IMR-90 (cell line): Measurements from ENCODE around the gene LMO1. TPM values are rescaled to one million over a fixed set of nuclear protein-coding genes. Genes with fewer than 3 reads are reported as not detected.

Source experiments
- ATAC-seq: fragments of 200-7000 bp; cut with Tn5 transposase; 2 replicates; pipeline ENCODE4 v1.9.1; 2020; ENCODE audit warnings: low read depth, mild to moderate bottlenecking, moderate library complexity
- BruUV-seq: library from RNA; stranded (reverse); fragments of 400-500 nt; replicated peaks from 2 replicates; lab custom pipeline; 2021; lab: Mats Ljungman, UMichigan
- CTCF ChIA-PET: fragments of 300-600 bp; formaldehyde crosslinking; extraction: SDS; loops from one replicate; lab custom pipeline; 2021; ENCODE audit warnings: antibody characterized with exemption; lab: Yijun Ruan, JAX
- POLR2A ChIA-PET: fragments of 300-600 bp; sonication (Branson Sonifier 250); formaldehyde crosslinking; loops from one replicate; lab custom pipeline; 2022; ENCODE audit warnings: antibody characterized with exemption; ENCODE audit not compliant: unreplicated experiment; lab: Charles Lee
- DNase-seq: peaks from one replicate; pipeline ENCODE4 v3.0.0; 2013
- H2AFZ ChIP-seq: replicated peaks from 2 replicates; pipeline ENCODE3; 2013; ENCODE audit warnings: low read length, mild to moderate bottlenecking; ENCODE audit not compliant: poor library complexity
- H2AK5ac ChIP-seq: 2 replicates; pipeline ENCODE4 v1.6.1; 2013; ENCODE audit warnings: low read depth, low read length, inconsistent platforms
- H2AK9ac ChIP-seq: replicated peaks from 2 replicates; pipeline ENCODE3; 2013; ENCODE audit warnings: mild to moderate bottlenecking, low read depth, low read length, moderate library complexity; ENCODE audit not compliant: poor library complexity
- H2BK120ac ChIP-seq: 2 replicates; pipeline ENCODE4 v1.6.1; 2013; ENCODE audit warnings: low read depth, low read length, inconsistent platforms
- H2BK15ac ChIP-seq: 3 replicates; pipeline ENCODE4 v1.6.1; 2013; ENCODE audit warnings: low read depth, low read length, inconsistent platforms
- H2BK20ac ChIP-seq: 2 replicates; pipeline ENCODE4 v1.6.1; 2013; ENCODE audit warnings: low read depth, mild to moderate bottlenecking, inconsistent platforms, low read length, moderate library complexity
- H2BK5ac ChIP-seq: 2 replicates; pipeline ENCODE4 v1.6.1; 2013; ENCODE audit warnings: mild to moderate bottlenecking, low read depth, low read length, inconsistent platforms; ENCODE audit not compliant: poor library complexity, severe bottlenecking
- H3K14ac ChIP-seq: replicated peaks from 2 replicates; pipeline ENCODE4 v1.6.1; 2013; ENCODE audit warnings: low read depth, low read length, inconsistent platforms
- H3K18ac ChIP-seq: 2 replicates; pipeline ENCODE4 v1.6.1; 2013; ENCODE audit warnings: low read depth, low read length, control low read depth
- H3K23ac ChIP-seq: 2 replicates; pipeline ENCODE4 v1.6.1; 2013; ENCODE audit warnings: low read depth, low read length, inconsistent platforms
- H3K27ac ChIP-seq: 2 replicates; pipeline ENCODE4 v1.5.1; 2013; ENCODE audit warnings: mild to moderate bottlenecking, control low read depth, low read length; ENCODE audit not compliant: insufficient read depth
- H3K27me3 ChIP-seq: 2 replicates; pipeline ENCODE4 v1.6.1; 2013; ENCODE audit warnings: low read length; ENCODE audit not compliant: control insufficient read depth, insufficient read depth
- H3K36me3 ChIP-seq: 2 replicates; pipeline ENCODE4 v1.6.1; 2013; ENCODE audit warnings: low read length, mixed read lengths; ENCODE audit not compliant: control insufficient read depth, insufficient read depth
- H3K4ac ChIP-seq: 2 replicates; pipeline ENCODE4 v1.6.1; 2013; ENCODE audit warnings: low read depth, low read length, inconsistent platforms
- H3K4me1 ChIP-seq: 2 replicates; pipeline ENCODE4 v1.6.1; 2013; ENCODE audit warnings: low read length, mixed read lengths; ENCODE audit not compliant: control insufficient read depth, insufficient read depth
- H3K4me2 ChIP-seq: 2 replicates; pipeline ENCODE4 v1.6.1; 2013; ENCODE audit warnings: low read depth, mild to moderate bottlenecking, control low read depth, low read length, moderate library complexity
- H3K4me3 ChIP-seq: 2 replicates; pipeline ENCODE4 v1.5.1; 2013; ENCODE audit warnings: low read depth, mild to moderate bottlenecking, control low read depth, low read length, moderate library complexity; ENCODE audit not compliant: insufficient read depth
- H3K56ac ChIP-seq: 2 replicates; pipeline ENCODE4 v1.6.1; 2013; ENCODE audit warnings: low read length, inconsistent platforms; ENCODE audit not compliant: insufficient read depth; ENCODE audit errors: extremely low read depth
- H3K79me1 ChIP-seq, 2 experiments: 2 replicates each; pipeline ENCODE4 v1.6.1; 2013; ENCODE audit warnings: low read length in 2 of 2, inconsistent platforms in 1 of 2, low read depth in 1 of 2
- H3K9ac ChIP-seq: 2 replicates; pipeline ENCODE4 v1.6.1; 2013; ENCODE audit warnings: low read depth, low read length, control low read depth
- H3K9me1 ChIP-seq: 2 replicates; pipeline ENCODE4 v1.6.1; 2013; ENCODE audit warnings: low read length, inconsistent platforms; ENCODE audit not compliant: insufficient read depth
- H3K9me3 ChIP-seq: 2 replicates; pipeline ENCODE4 v1.6.1; 2013; ENCODE audit warnings: low read length; ENCODE audit not compliant: control insufficient read depth, insufficient read depth
- H4K20me1 ChIP-seq: 2 replicates; pipeline ENCODE4 v1.6.1; 2013; ENCODE audit warnings: low read length, inconsistent platforms; ENCODE audit not compliant: insufficient read depth
- H4K5ac ChIP-seq: 2 replicates; pipeline ENCODE4 v1.6.1; 2013; ENCODE audit warnings: mild to moderate bottlenecking, low read depth, low read length, control low read depth
- H4K8ac ChIP-seq, 2 experiments: 2 replicates each; pipeline ENCODE4 v1.6.1; 2013; ENCODE audit warnings: low read depth in 2 of 2, low read length in 2 of 2, control low read depth in 1 of 2, inconsistent platforms in 1 of 2
- H4K91ac ChIP-seq: 2 replicates; pipeline ENCODE4 v1.6.1; 2013; ENCODE audit warnings: low read depth, low read length, inconsistent platforms; ENCODE audit not compliant: insufficient read depth
- BHLHE40 ChIP-seq: fragments of 150-350 bp; IDR thresholded peaks from 2 replicates; pipeline ENCODE4 v1.6.1; 2016; ENCODE audit warnings: mild to moderate bottlenecking, low read depth, low read length
- CEBPB ChIP-seq: IDR thresholded peaks from 2 replicates; pipeline ENCODE4 v1.6.1; 2012; ENCODE audit warnings: low read depth, low read length, improper control_type of control experiment
- CHD1 ChIP-seq: IDR thresholded peaks from 2 replicates; pipeline ENCODE4 v1.6.1; 2012; ENCODE audit warnings: low read depth, low read length, improper control_type of control experiment
- ELK1 ChIP-seq: fragments of 150-350 bp; IDR thresholded peaks from 2 replicates; pipeline ENCODE4 v1.6.1; 2016; ENCODE audit warnings: low read depth, mild to moderate bottlenecking, low read length, moderate library complexity, borderline replicate concordance
- MAFK ChIP-seq: IDR thresholded peaks from 2 replicates; pipeline ENCODE4 v1.6.1; 2012; ENCODE audit warnings: low read depth, low read length, improper control_type of control experiment
- MAZ ChIP-seq: IDR thresholded peaks from 2 replicates; pipeline ENCODE4 v1.6.1; 2012; ENCODE audit warnings: low read depth, mild to moderate bottlenecking, low read length, improper control_type of control experiment, moderate library complexity, borderline replicate concordance
- NFE2L2 ChIP-seq: fragments of 150-350 bp; IDR thresholded peaks from 2 replicates; pipeline ENCODE4 v1.6.1; 2016; ENCODE audit warnings: low read depth, mild to moderate bottlenecking, low read length
- RAD21 ChIP-seq: IDR thresholded peaks from 2 replicates; pipeline ENCODE4 v1.6.1; 2012; ENCODE audit warnings: low read length, improper control_type of control experiment
- RFX5 ChIP-seq: IDR thresholded peaks from 2 replicates; pipeline ENCODE4 v1.8.0; 2012; ENCODE audit warnings: low read depth, mild to moderate bottlenecking, low read length, moderate library complexity
- SMC3 ChIP-seq: fragments of 150-350 bp; IDR thresholded peaks from 2 replicates; pipeline ENCODE4 v1.6.1; 2016; ENCODE audit warnings: low read depth, mild to moderate bottlenecking, antibody characterized with exemption, low read length, moderate library complexity
- WGBS, 2 experiments: methylation state at CpG; one replicate each; pipeline versions ENCODE4 v1.1.5 to v1.1.7; 2013; ENCODE audit warnings: missing lambda C conversion rate in 2 of 2; ENCODE audit not compliant: insufficient read length in 1 of 2; ENCODE audit errors: extremely low coverage in 2 of 2; 5-methylcytosine and 5-hydroxymethylcytosine counted together
- dilution Hi-C: fragments of 300-500 bp; cut with HindIII; formaldehyde crosslinking; loops from one replicate; pipeline ENCODE4 v1.14.3; 2018; ENCODE audit warnings: low sequenced_read_pairs; ENCODE audit not compliant: unreplicated experiment
- in situ Hi-C: fragments of 300-500 bp; cut with MboI; formaldehyde crosslinking; loops from 3 replicates; pipeline ENCODE4 v1.14.3; 2019; ENCODE audit warnings: low sequenced_read_pairs, inconsistent platforms, mixed read lengths
- intact Hi-C: fragments of 100-400 bp; cut with micrococcal nuclease; formaldehyde crosslinking; loops from 2 replicates; pipeline ENCODE4 v1.10.0; 2022
- polyA plus RNA-seq, 3 experiments: library from polyadenylated mRNA; depleted of rRNA; stranded (reverse); fragments of >200 nt; gene quantifications; 2 replicates each; pipeline ENCODE4 v1.2.3, GENCODE V29; 2012; ENCODE audit warnings: low replicate concordance in 1 of 3
- total RNA-seq: library from RNA; depleted of rRNA; stranded (reverse); fragments of >200 nt; gene quantifications from 2 replicates; pipeline ENCODE4 v1.2.3, GENCODE V29; 2012
- TF ChIP-seq, protein P1 (sequence below): fragments of 150-350 bp; IDR thresholded peaks from 2 replicates; pipeline ENCODE4 v1.6.1; 2017; ENCODE audit warnings: mild to moderate bottlenecking, antibody characterized with exemption, low read length, low read depth

The LMO1 gene
- total and polyA plus RNA-seq, 2 of the 4 experiments (the other 2 are of a cell fraction), result not detected

DNA sequence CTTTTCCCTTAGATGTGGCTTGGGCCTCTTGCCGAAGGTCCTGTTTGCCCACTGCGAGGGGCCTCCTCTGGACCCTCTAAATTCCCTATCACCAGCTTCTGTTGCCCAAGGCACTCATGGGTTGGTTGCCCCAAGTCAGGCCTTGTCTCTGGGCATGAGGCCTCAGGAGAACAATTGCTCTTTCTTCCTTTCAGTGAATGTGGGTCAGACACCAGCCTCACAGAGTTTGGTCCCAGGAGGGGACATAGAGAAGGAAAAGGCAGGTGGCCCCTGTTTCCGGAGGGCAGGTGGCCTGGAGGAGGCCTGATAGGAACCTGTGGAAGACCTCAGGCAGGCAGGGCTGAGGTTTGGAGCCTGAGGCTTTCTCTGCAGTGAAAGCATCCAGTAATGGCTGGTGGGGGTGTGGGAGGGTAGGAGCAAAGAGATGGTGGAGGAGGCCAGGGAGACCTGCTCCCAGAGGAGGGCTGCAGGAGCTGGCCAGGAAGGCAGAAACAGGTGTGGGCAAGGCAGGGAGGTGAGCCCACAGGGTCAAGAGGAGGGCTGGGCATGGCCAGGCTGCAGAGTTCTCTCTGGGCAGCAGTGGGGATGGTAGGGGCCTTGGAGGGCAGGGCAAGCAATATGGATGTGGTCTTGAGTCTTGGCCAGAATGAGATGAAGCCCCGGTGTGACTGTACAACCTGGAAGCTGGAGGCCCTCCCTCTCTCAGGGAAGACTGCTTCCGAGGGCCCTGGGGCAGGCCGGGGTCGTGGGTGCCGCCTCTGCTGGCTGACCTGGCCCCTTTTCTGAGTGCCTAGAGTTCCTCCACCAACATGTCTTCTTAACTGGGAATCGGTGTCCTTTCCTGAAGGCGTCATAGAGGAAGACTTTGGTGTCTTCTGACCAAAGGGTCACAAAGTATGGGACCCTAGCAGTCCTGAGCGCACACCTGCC lies 28.0 kb upstream of the LMO1 start (continued):
- no peak for TF ChIP-seq CEBPB

- Histone ChIP-seq H2AFZ (no peak overlapping the region), H3K56ac (no peak overlapping the region), H2BK120ac (no peak overlapping the region), H4K91ac (no peak overlapping the region), H3K23ac (no peak overlapping the region), H4K5ac (no peak overlapping the region), H3K14ac (no peak overlapping the region), H2BK15ac (no peak overlapping the region), H3K27ac (no peak overlapping the region), H4K20me1 (no peaks in the 10 kb centered on the region), H3K79me1 (no peaks in the 10 kb centered on the region), H3K4me3 (no peak overlapping the region), H3K4me2 (no peak overlapping the region), H3K27me3 (peaks cover 22% of the 10 kb centered on the region), H3K9me1 (no peaks in the 10 kb centered on the region), H2AK9ac (no peak overlapping the region), H3K36me3 (no peaks in the 10 kb centered on the region), H3K9ac (no peak overlapping the region), H4K8ac (no peak overlapping the region), H2BK20ac (no peak overlapping the region), H3K4me1 (no peaks in the 10 kb centered on the region), H3K18ac (no peak overlapping the region), H2AK5ac (no peak overlapping the region), H3K4ac (no peak overlapping the region), H3K9me3 (no peaks in the 10 kb centered on the region), H2BK5ac (no peak overlapping the region)
- in situ Hi-C loops (no loop called here), dilution Hi-C loops (no loop called here), intact Hi-C loops (no loop called here)
- CTCF ChIA-PET, result no interaction called here
- no TSS peak for BruUV-seq
- WGBS, 2 experiments, result 68% methylated on average over 5 of the region's 8 CpGs; no CpG with 5 or more reads in 1 of the 2 experiments
- ATAC-seq, result no peak
- POLR2A ChIA-PET, result no interaction called here
- DNase-seq, result no peak
- no peak for TF ChIP-seq MAFK
- no peak for TF ChIP-seq MAZ
- no peak for TF ChIP-seq RFX5
- no peak for TF ChIP-seq RAD21
- TF ChIP-seq BHLHE40, result no peak
- TF ChIP-seq ELK1, result no peak
- TF ChIP-seq SMC3, result no peak
- no peak for TF ChIP-seq CEBPB
- TF ChIP-seq, protein P1, sequence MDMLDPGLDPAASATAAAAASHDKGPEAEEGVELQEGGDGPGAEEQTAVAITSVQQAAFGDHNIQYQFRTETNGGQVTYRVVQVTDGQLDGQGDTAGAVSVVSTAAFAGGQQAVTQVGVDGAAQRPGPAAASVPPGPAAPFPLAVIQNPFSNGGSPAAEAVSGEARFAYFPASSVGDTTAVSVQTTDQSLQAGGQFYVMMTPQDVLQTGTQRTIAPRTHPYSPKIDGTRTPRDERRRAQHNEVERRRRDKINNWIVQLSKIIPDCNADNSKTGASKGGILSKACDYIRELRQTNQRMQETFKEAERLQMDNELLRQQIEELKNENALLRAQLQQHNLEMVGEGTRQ, result no peak
- TF ChIP-seq CHD1, result no peak
- TF ChIP-seq NFE2L2, result no peak
These were observed 26.6 kb upstream of the LMO1 start for GRCh38 chr11:8290081-8290810.
